Measurements from ENCODE around the gene NREP.
A peak's percentile ranks its signal among the peaks of the same experiment; 100 is the strongest.

NREP gene

GRCh38 chr5:111764019-111764418 is 7.0 kb upstream of the NREP start:
- DNase-seq: no peak

GRCh38 chr5:111762895-111763294 is 5.9 kb upstream of the NREP start:
- DNase-seq: no peak

GRCh38 chr5:111758284-111758628 is 1.3 kb upstream of the NREP start:
- no peak for DNase-seq

- peak; percentile 80 to 89 for DNase-seq
These were observed 625 bp upstream of the NREP start for GRCh38 chr5:111757355-111758283.

GRCh38 chr5:111755942-111756381 is 1.0 kb downstream of the NREP start:
- peak in 1 of 2 experiments; percentile 10 for DNase-seq

- DNase-seq: peak in 1 of 2 experiments; percentile 12
These were observed 1.6 kb downstream of the NREP start for GRCh38 chr5:111755345-111755941.

- no peak for DNase-seq
These were observed 3.0 kb downstream of the NREP start for GRCh38 chr5:111753884-111754589.

- DNase-seq: no peak
These were observed 4.5 kb downstream of the NREP start for GRCh38 chr5:111752426-111752965.

GRCh38 chr5:111749303-111750026 is 7.5 kb downstream of the NREP start:
- DNase-seq: no peak

GRCh38 chr5:111748304-111748763 is 8.7 kb downstream of the NREP start:
- DNase-seq: no peak

- DNase-seq: no peak
These were observed 9.7 kb downstream of the NREP start for GRCh38 chr5:111747337-111747736.

GRCh38 chr5:111746791-111747190 is 10.2 kb downstream of the NREP start:
- DNase-seq: no peak

GRCh38 chr5:111745075-111745739 is 11.8 kb downstream of the NREP start:
- DNase-seq: no peak

- DNase-seq: no peak
These were observed 12.5 kb downstream of the NREP start for GRCh38 chr5:111744455-111744854.

- no peak for DNase-seq
These were observed 13.0 kb downstream of the NREP start for GRCh38 chr5:111743988-111744387.

GRCh38 chr5:111743512-111743911 is 13.5 kb downstream of the NREP start:
- no peak for DNase-seq

- no peak for DNase-seq
These were observed 14.6 kb downstream of the NREP start for GRCh38 chr5:111742177-111742994.

- DNase-seq: no peak
These were observed 15.7 kb downstream of the NREP start for GRCh38 chr5:111741278-111741677.

- DNase-seq: no peak
These were observed 17.6 kb downstream of the NREP start for GRCh38 chr5:111739416-111739815.

- no peak for DNase-seq
These were observed 18.9 kb downstream of the NREP start for GRCh38 chr5:111738118-111738517.

- no peak for DNase-seq
These were observed 19.3 kb downstream of the NREP start for GRCh38 chr5:111737716-111738115.

Measured in NCI-H2081 (cell line).